ENCODE measurements around the gene POLR2L. TPM values are rescaled to one million over a fixed set of nuclear protein-coding genes. Genes with fewer than 3 reads are reported as not detected.

The POLR2L gene
- total RNA-seq, 1 donor from 2014 or later = 99.9 TPM

DNA sequence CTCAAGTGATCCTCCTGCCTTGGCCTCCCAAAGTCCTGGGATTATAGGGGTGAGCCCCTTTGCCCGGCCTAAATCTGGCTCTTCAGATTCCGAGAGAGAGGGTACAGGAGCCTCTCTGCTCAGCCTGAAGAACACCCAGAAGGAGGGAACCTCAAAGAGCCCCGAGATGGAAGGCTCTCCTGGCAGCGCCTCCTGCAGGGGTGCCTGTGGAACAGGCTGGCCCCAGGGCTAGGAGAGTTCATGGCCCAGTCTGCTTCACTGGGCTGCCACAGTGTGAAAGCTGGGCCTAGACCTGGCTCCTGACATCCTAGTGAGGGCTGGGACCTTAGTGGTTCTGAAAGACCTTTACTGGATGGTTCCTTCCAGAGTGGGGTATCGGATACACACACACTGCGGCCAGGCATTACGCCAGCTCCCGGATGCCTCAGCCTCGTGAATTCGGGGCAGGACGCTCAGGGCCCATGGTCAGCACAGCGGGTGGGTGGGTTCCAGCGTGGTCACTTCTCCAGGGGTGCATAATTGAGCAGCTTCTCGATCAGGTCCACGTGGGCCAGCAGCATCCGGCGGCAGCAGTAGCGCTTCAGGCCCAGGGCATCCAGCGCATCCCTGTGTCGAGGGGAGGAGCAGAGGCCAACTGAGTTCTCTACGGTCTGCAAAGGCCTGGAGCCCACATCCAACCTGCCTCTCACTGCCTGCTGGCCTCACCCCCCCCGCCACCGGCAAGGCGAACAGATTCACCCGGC is 2.3 kb downstream of the POLR2L start:
- intact Hi-C loops (cut with micrococcal nuclease) = no loop called here

GRCh38 chr11:839280-839623 is 3.1 kb downstream of the POLR2L start:
- intact Hi-C loops (cut with micrococcal nuclease) = no loop called here

DNA sequence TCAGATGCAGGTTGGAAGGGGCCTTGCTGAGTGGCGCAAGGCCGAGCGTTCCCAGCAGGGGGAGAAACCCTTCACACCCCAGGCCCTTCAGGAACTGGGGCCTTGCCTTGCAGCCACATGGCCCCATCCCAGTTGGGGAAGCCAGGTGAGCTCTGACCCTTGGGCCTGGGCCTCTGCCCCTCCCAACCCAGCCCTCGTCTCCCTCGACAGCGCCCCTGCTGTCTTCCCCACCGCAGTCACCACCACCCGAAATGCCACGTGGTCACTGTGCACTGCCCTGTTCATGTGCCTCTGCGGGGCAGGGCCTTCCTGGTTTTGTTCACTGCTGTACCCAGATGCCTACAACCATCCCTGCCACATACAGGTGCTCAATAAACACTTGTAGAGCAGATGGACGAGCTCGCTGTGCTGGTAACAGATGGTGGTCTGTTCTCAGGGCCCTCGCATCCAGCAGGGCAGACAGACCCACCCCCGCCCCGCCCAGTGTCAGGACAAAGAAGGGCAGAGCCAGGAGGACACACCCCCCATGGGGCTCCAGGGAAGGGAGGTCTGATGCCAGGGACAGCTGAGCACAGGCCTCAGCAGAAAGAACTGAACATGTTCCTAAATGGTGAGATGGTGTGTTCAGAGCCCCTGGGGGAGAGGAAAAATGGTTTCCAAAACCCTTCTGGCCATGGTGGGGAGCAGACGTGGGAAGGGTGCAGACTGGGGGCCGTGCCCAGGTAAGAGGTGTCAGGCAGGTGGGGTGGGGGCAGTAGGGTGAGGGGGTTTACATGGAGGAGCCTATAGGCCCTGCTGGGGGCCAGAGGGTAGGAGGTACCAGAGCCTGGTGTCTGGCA is 3.7 kb downstream of the POLR2L start:
- intact Hi-C loops (cut with micrococcal nuclease) = no loop called here

DNA sequence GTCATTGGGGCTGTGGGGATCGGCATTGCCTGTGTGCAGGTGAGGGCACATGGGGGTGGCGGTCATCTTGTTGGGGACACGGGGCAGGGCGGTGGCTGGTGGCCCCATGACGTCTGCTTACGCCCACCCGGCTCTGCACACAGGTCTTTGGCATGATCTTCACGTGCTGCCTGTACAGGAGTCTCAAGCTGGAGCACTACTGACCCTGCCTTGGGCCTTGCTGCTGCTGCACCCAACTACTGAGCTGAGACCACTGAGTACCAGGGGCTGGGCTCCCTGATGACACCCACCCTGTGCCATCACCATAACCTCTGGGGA is 4.4 kb downstream of the POLR2L start:
- intact Hi-C loops (cut with micrococcal nuclease) = no loop called here

- intact Hi-C loops (cut with micrococcal nuclease) = no loop called here
Measured at GRCh38 chr11:837189-837989, 4.9 kb downstream of the POLR2L start.

DNA sequence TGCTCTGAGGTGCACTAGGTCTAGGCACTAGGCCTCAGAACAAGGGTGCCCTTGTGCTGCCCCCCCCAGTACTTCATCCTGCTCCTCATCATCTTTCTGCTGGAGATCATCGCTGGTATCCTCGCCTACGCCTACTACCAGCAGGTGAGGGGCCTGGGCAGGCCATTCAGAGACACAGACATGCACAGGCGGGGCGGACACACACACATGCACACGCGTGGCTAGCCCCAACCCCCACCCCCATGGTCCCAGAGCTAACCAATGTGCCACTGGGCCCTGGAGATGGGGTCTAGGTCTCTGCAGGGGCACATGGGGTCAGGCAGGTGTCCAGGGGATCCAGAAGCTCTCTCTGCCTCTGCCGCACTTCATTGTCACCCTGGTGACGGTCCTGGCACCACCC is 5.6 kb downstream of the POLR2L start:
- intact Hi-C loops (cut with micrococcal nuclease) = no loop called here

- intact Hi-C loops (cut with micrococcal nuclease) = no loop called here
Measured at GRCh38 chr11:836274-836673, 6.1 kb downstream of the POLR2L start.

GRCh38 chr11:834371-835316 is 7.7 kb downstream of the POLR2L start:
- intact Hi-C loops (cut with micrococcal nuclease) = no loop called here

DNA sequence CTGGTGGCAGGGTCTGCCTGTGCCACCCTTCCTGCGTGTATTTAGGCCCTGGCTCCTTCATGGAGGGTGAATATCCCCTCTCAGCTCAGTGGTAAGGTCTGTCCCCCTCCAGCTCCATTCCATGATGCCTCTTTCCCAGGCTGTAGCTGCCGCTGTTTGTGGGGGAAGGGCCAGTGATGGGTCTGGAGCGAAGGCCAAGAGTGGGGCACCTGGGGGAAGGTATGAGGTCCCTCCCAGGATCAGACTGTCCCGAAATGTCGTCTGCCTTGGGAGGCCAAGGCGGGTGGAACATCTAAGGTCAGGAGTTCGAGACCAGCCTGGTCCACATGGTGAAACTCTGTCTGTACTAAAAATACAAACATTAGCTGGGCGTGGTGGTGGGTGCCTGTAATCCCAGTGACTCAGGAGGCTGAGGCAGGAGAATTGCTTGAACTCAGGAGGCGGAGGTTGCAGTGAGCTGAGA is 8.4 kb downstream of the POLR2L start:
- intact Hi-C loops (cut with micrococcal nuclease) = no loop called here

GRCh38 chr11:833114-833791 is 9.1 kb downstream of the POLR2L start:
- intact Hi-C loops (cut with micrococcal nuclease) = no loop called here

- intact Hi-C loops (cut with micrococcal nuclease) = loop anchor here (1.0 kb wide), 1 partner anchor 10 kb away; the partner anchor contains the start of genes POLR2L and TSPAN4
Measured at GRCh38 chr11:832529-833113, 9.7 kb downstream of the POLR2L start, which contains the start of gene CD151. Gene CD151, plus strand, starts transcription at chr11:832952. Its CDS starts 3,118 bp downstream, at chr11:836070.

- intact Hi-C loops (cut with micrococcal nuclease) = loop anchor here (1.0 kb wide), 1 partner anchor 10 kb away; the partner anchor contains the start of genes POLR2L and TSPAN4
Measured at GRCh38 chr11:831961-832528, 10.3 kb downstream of the POLR2L start.

GRCh38 chr11:831118-831864 is 11.0 kb downstream of the POLR2L start:
- intact Hi-C loops (cut with micrococcal nuclease) = no loop called here

GRCh38 chr11:830295-831117 is 11.8 kb downstream of the POLR2L start:
- intact Hi-C loops (cut with micrococcal nuclease) = loop anchor here (1.0 kb wide), 1 partner anchor 10 kb away; no protein-coding TSS in a partner anchor

GRCh38 chr11:829847-830294 is 12.5 kb downstream of the POLR2L start:
- intact Hi-C loops (cut with micrococcal nuclease) = loop anchor here (1.0 kb wide), 1 partner anchor 10 kb away; no protein-coding TSS in a partner anchor

DNA sequence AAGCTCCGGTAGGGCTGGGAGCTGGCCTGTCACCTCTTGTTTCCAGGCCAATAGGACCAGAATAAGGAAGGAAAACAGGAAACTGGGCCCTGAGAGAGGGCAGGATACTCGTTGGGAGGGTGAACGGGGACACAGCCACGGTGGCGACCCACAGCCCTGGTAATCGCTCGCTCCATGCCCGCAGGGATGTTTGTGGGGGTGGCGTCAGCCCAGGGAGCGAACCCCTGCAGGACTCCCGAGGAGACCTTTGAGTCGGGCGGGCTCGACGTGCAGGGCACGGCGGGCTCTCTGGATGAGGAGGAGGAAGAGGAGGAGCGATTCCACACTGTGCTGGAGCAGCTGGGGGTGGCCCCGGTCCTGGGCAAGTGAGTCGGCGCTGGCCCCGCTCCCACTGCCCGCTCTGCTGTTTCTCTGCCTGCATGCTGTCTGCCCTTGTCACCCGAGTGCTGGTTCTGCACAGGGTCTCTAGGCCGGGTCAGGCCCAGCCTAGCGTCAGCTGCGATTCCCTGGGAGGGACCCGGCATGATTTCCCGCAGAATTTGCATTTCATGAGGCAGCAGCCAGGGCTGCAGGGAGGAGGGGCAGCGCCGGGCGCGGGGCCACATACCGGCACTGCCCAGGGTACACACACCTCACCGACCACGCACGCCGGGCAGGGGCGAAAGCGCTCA is 13.0 kb downstream of the POLR2L start:
- intact Hi-C loops (cut with micrococcal nuclease) = no loop called here
